ENCODE measurements around the gene SLC9A1. TPM values are rescaled to one million over a fixed set of nuclear protein-coding genes. Genes with fewer than 3 reads are reported as not detected.
"Not testable (repeated sequence)": the region's sequence is repeated elsewhere in the genome, so short reads cannot be mapped to it uniquely, and the experiment has no call there.

SLC9A1 gene
- total and polyA plus RNA-seq, 2 donors (not counting 1 experiment from before 2014, with no cell fraction given), result 7.3 to 22.5 TPM

- H2AFZ ChIP-seq (ENCODE audit: insufficient read depth, low read depth, low read length, poor library complexity, severe bottlenecking), result no peak overlapping the region
- intact Hi-C loops (cut with micrococcal nuclease), result no loop called here
- no peaks in the 10 kb centered on the region for H3K9me3 ChIP-seq (ENCODE audit: control extremely low read depth in 1 of 3, control insufficient read depth in 2 of 3, insufficient read depth in 1 of 3, low read length in 2 of 3)
- H3K27me3 Mint-ChIP-seq, result no peaks in the 10 kb centered on the region
- no peaks in the 10 kb centered on the region for H4K20me1 ChIP-seq (ENCODE audit: control insufficient read depth, insufficient read depth, low read length, poor library complexity, severe bottlenecking)
- H3K9me3 Mint-ChIP-seq (ENCODE audit: insufficient read depth), result no peaks in the 10 kb centered on the region
- H3K79me2 ChIP-seq (ENCODE audit: control insufficient read depth, insufficient read depth, low read length), result no peaks in the 10 kb centered on the region
- no peak for DNase-seq
- ATAC-seq (ENCODE audit: low read depth), result no peak
- no peaks in the 10 kb centered on the region for H3K36me3 ChIP-seq (replicated peaks in 1 of 2; ENCODE audit: control extremely low read depth in 1 of 2, control insufficient read depth in 1 of 2, extremely low read depth in 1 of 2, insufficient read depth in 2 of 2, low read length in 1 of 2)
- H3K27me3 ChIP-seq (replicated peaks in 1 of 4; ENCODE audit: control extremely low read depth in 1 of 4, control insufficient read depth in 3 of 4, insufficient read depth in 4 of 4, low read length in 3 of 4), result no peaks in the 10 kb centered on the region
- peaks cover 5% of the 10 kb centered on the region in 2 donors for H3K4me1 ChIP-seq (ENCODE audit: control insufficient read depth in 2 of 2, insufficient read depth in 2 of 2, low read length in 2 of 2)
- ChIA-PET CTCF (interaction anchor here (0.9 to 8.6 kb wide), 2 partner anchors 79 to 91 kb away, joined by 3 to 114 read pairs; no protein-coding TSS in a partner anchor), POLR2A (no interaction called here)
- peaks cover 5% of the 10 kb centered on the region for H3K4me1 Mint-ChIP-seq
- no CpG with 5 or more reads among the region's 1 CpG for WGBS (ENCODE audit: insufficient coverage)
- no peak overlapping the region for H3K27ac Mint-ChIP-seq
- H3K4me2 ChIP-seq (replicated peaks; ENCODE audit: low read depth, low read length, poor library complexity, severe bottlenecking), result no peak overlapping the region
- H3K27ac ChIP-seq (ENCODE audit: low read length in 2 of 2), result no peak overlapping the region
- no peak overlapping the region for H3K9ac ChIP-seq (ENCODE audit: low read length)
- no peak overlapping the region for H3K4me3 ChIP-seq (ENCODE audit: control extremely low read depth in 1 of 5, extremely low read depth in 1 of 5, insufficient read depth in 1 of 5, low read depth in 2 of 5, low read length in 4 of 5)
- H3K4me3 Mint-ChIP-seq, result no peak overlapping the region
- TF ChIP-seq CTCF (IDR thresholded peaks at IDR 0.05) (no peak), EZH2 (IDR thresholded peaks at IDR 0.05; ENCODE audit: borderline replicate concordance, insufficient read depth, low read depth, low read length, poor library complexity, severe bottlenecking) (no peak)
These were observed 38.3 kb upstream of the SLC9A1 start for GRCh38 chr1:27193194-27193593.

- ATAC-seq (ENCODE audit: low read depth) (no peak), DNase-seq (no peak)
- H4K20me1 ChIP-seq (ENCODE audit: control insufficient read depth, insufficient read depth, low read length, poor library complexity, severe bottlenecking), result no peaks in the 10 kb centered on the region
- no peak overlapping the region for H2AFZ ChIP-seq (ENCODE audit: insufficient read depth, low read depth, low read length, poor library complexity, severe bottlenecking)
- no peaks in the 10 kb centered on the region for H3K9me3 Mint-ChIP-seq (ENCODE audit: insufficient read depth)
- ChIA-PET POLR2A (no interaction called here), CTCF (interaction anchor here (0.9 to 8.6 kb wide), 3 partner anchors 77 to 146 kb away, joined by 3 to 114 read pairs (median 3); no protein-coding TSS in a partner anchor)
- H3K27me3 ChIP-seq (replicated peaks in 1 of 4; ENCODE audit: control extremely low read depth in 1 of 4, control insufficient read depth in 3 of 4, insufficient read depth in 4 of 4, low read length in 3 of 4), result no peaks in the 10 kb centered on the region
- H3K27me3 Mint-ChIP-seq, result no peaks in the 10 kb centered on the region
- no peaks in the 10 kb centered on the region for H3K9me3 ChIP-seq (ENCODE audit: control extremely low read depth in 1 of 3, control insufficient read depth in 2 of 3, insufficient read depth in 1 of 3, low read length in 2 of 3)
- H3K27ac Mint-ChIP-seq, result no peak overlapping the region
- no peaks in the 10 kb centered on the region for H3K4me1 Mint-ChIP-seq
- H3K4me3 ChIP-seq (ENCODE audit: control extremely low read depth in 1 of 5, extremely low read depth in 1 of 5, insufficient read depth in 1 of 5, low read depth in 2 of 5, low read length in 4 of 5), result no peak overlapping the region
- no peak overlapping the region for H3K4me2 ChIP-seq (replicated peaks; ENCODE audit: low read depth, low read length, poor library complexity, severe bottlenecking)
- WGBS (ENCODE audit: insufficient coverage), result 95% methylated on average over 8 of the region's 8 CpGs
- H3K27ac ChIP-seq (ENCODE audit: low read length in 2 of 2), result no peak overlapping the region
- no peak overlapping the region for H3K4me3 Mint-ChIP-seq
- no peaks in the 10 kb centered on the region for H3K36me3 ChIP-seq (replicated peaks in 1 of 2; ENCODE audit: control extremely low read depth in 1 of 2, control insufficient read depth in 1 of 2, extremely low read depth in 1 of 2, insufficient read depth in 2 of 2, low read length in 1 of 2)
- H3K9ac ChIP-seq (ENCODE audit: low read length), result no peak overlapping the region
- intact Hi-C loops (cut with micrococcal nuclease), result no loop called here
- H3K4me1 ChIP-seq (ENCODE audit: control insufficient read depth in 2 of 2, insufficient read depth in 2 of 2, low read length in 2 of 2), result no peaks in the 10 kb centered on the region
- TF ChIP-seq CTCF (IDR thresholded peaks at IDR 0.05) (no peak), EZH2 (IDR thresholded peaks at IDR 0.05; ENCODE audit: borderline replicate concordance, insufficient read depth, low read depth, low read length, poor library complexity, severe bottlenecking) (no peak)
- H3K79me2 ChIP-seq (ENCODE audit: control insufficient read depth, insufficient read depth, low read length), result no peaks in the 10 kb centered on the region
These were observed 37.2 kb upstream of the SLC9A1 start for GRCh38 chr1:27192039-27192529.

DNA sequence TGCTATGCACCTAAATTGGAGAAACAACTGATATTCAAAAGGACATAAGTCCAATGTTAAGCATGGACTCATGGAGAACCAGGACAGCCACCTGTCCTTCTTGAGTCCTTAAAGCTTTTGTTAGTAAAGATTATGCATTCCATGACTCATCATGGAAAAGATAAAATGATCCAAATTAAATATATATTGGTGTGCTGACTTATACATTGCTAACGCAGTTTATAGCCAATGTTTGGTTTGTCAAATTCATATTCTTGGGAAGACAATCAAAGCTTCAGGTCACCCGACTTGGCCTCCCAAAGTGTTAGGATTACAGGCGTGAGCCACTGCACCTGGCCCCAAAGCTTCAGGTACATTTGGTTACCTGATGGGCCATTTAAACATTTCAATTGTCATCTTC is 29.7 kb upstream of the SLC9A1 start:
- H3K9ac ChIP-seq (ENCODE audit: low read length); DNase-seq; H4K20me1 ChIP-seq (ENCODE audit: control insufficient read depth, insufficient read depth, low read length, poor library complexity, severe bottlenecking); H3K4me3 ChIP-seq (ENCODE audit: control extremely low read depth in 1 of 5, extremely low read depth in 1 of 5, insufficient read depth in 1 of 5, low read depth in 2 of 5, low read length in 4 of 5); H3K9me3 Mint-ChIP-seq (ENCODE audit: insufficient read depth); H3K27me3 ChIP-seq (replicated peaks in 1 of 4; ENCODE audit: control extremely low read depth in 1 of 4, control insufficient read depth in 3 of 4, insufficient read depth in 4 of 4, low read length in 3 of 4); H2AFZ ChIP-seq (ENCODE audit: insufficient read depth, low read depth, low read length, poor library complexity, severe bottlenecking); ATAC-seq (ENCODE audit: low read depth); H3K27ac ChIP-seq (ENCODE audit: low read length in 2 of 2); H3K4me1 Mint-ChIP-seq; intact Hi-C loops (cut with micrococcal nuclease); H3K36me3 ChIP-seq (replicated peaks in 1 of 2; ENCODE audit: control extremely low read depth in 1 of 2, control insufficient read depth in 1 of 2, extremely low read depth in 1 of 2, insufficient read depth in 2 of 2, low read length in 1 of 2); H3K27me3 Mint-ChIP-seq; H3K4me2 ChIP-seq (replicated peaks; ENCODE audit: low read depth, low read length, poor library complexity, severe bottlenecking); H3K4me3 Mint-ChIP-seq; H3K79me2 ChIP-seq (ENCODE audit: control insufficient read depth, insufficient read depth, low read length); POLR2A ChIA-PET; H3K4me1 ChIP-seq (ENCODE audit: control insufficient read depth in 2 of 2, insufficient read depth in 2 of 2, low read length in 2 of 2); H3K27ac Mint-ChIP-seq: not testable (repeated sequence)
- 100% methylated on average over 2 of the region's 3 CpGs for WGBS (ENCODE audit: insufficient coverage)
- CTCF ChIA-PET, result interaction anchor here (1.2 kb wide), 1 partner anchor 82 kb away, joined by 4 read pairs; no protein-coding TSS in a partner anchor
- peaks cover 1 to 24% (median 13%) of the 10 kb centered on the region in 3 donors for H3K9me3 ChIP-seq (ENCODE audit: control extremely low read depth in 1 of 3, control insufficient read depth in 2 of 3, insufficient read depth in 1 of 3, low read length in 2 of 3)
